Ishikawa (cell line): ENCODE results near the gene CPNE4.

Experiments used
- EP300 ChIP-seq: IDR thresholded peaks from 2 replicates; pipeline ENCODE4 v1.6.1; 2012; ENCODE audit warnings: borderline replicate concordance
- MAX ChIP-seq: IDR thresholded peaks from 2 replicates; pipeline ENCODE4 v1.6.1; 2012

DNA sequence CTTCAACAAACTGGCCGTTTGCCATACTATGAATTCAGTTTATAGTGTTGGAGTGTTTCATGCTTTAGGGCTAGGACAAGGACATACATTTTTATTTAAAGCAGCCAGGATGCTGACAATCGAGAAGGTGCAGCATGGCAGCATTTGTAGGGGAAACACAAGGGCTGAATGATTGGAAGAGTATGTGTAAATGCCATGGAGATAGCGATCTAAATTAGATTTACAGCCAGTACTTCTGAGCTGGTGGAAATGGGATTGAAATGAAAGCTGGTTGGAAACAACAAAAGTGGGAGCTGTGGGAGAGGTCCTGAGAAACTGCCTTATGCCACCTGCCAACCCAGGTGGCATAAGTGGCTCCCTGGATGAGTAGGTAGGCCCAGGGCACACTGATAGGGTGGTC is 322.2 kb downstream of the CPNE4 start:
- TF ChIP-seq EP300 (no peak), MAX (no peak)
